Endothelial cell of umbilical vein (primary cell): Measurements from ENCODE around the gene SRSF6. TPM values are rescaled to one million over a fixed set of nuclear protein-coding genes. Genes with fewer than 3 reads are reported as not detected.

ENCODE experiments used
- BruUV-seq: library from RNA; stranded (reverse); fragments of 400-500 nt; replicated peaks from 2 replicates; lab custom pipeline; 2021; lab: Mats Ljungman, UMichigan
- CTCF ChIA-PET: fragments of 300-600, 350-600 bp; sonication (Branson Sonifier 250); formaldehyde crosslinking; loops from one replicate; lab custom pipeline; 2021; ENCODE audit warnings: antibody characterized with exemption, inconsistent platforms; lab: Charles Lee
- POLR2A ChIA-PET: fragments of 300-600, 350-600 bp; sonication (Branson Sonifier 250); formaldehyde crosslinking; loops from one replicate; lab custom pipeline; 2021; ENCODE audit warnings: antibody characterized with exemption, inconsistent platforms; lab: Charles Lee
- DNase-seq: peaks from one replicate; pipeline ENCODE4 v3.0.0-alpha.2; 2011; ENCODE audit warnings: low read depth, low spot score
- FAIRE-seq: peaks from 2 replicates; lab custom pipeline; 2011; peaks lifted over from hg19 to GRCh38; lab: Jason Lieb, UNC
- H2AFZ ChIP-seq: 2 replicates; pipeline ENCODE4 v1.6.0; 2012; ENCODE audit warnings: low read depth, low read length, control low read depth, inconsistent platforms
- H3K27ac ChIP-seq: 2 replicates; pipeline ENCODE4 v1.5.1; 2011; ENCODE audit warnings: low read depth, mild to moderate bottlenecking, control low read depth, low read length, moderate library complexity; ENCODE audit not compliant: insufficient read depth
- H3K27me3 ChIP-seq, 2 experiments: 2 replicates each; pipeline versions ENCODE4 v1.6.0 to v1.6.1; 2011; ENCODE audit warnings: low read length in 2 of 2, mixed read lengths in 1 of 2; ENCODE audit not compliant: control insufficient read depth in 2 of 2, insufficient read depth in 2 of 2
- H3K36me3 ChIP-seq, 2 experiments: 2 replicates in 1 of 2; 3 replicates in 1 of 2; pipeline ENCODE4 v1.5.1; 2011; ENCODE audit warnings: low read length in 2 of 2, mild to moderate bottlenecking in 1 of 2, moderate library complexity in 1 of 2; ENCODE audit not compliant: control insufficient read depth in 2 of 2, insufficient read depth in 2 of 2; ENCODE audit errors: extremely low read depth in 1 of 2
- H3K4me1 ChIP-seq: 3 replicates; pipeline ENCODE4 v1.5.1; 2011; ENCODE audit warnings: mild to moderate bottlenecking, low read length; ENCODE audit not compliant: control insufficient read depth, insufficient read depth; ENCODE audit errors: extremely low read depth
- H3K4me2 ChIP-seq: 2 replicates; pipeline ENCODE4 v1.6.1; 2011; ENCODE audit warnings: low read length, control low read depth, mixed read lengths; ENCODE audit not compliant: insufficient read depth
- H3K4me3 ChIP-seq, 3 experiments: fragments of 200-600 bp in 1 of 3; sonication (generic), shearing (Covaris generic) in 1 of 3; replicated peaks in 1 of 3; 2 replicates each; pipeline ENCODE4 v1.5.1; 2011 to 2016; ENCODE audit warnings: control low read depth in 3 of 3, low read length in 3 of 3, mild to moderate bottlenecking in 2 of 3, inconsistent platforms in 1 of 3, low read depth in 1 of 3, moderate library complexity in 1 of 3; ENCODE audit not compliant: insufficient read depth in 1 of 3
- H3K79me2 ChIP-seq: 2 replicates; pipeline ENCODE4 v1.6.0; 2012; ENCODE audit warnings: low read length, inconsistent platforms; ENCODE audit not compliant: control insufficient read depth, insufficient read depth
- H3K9ac ChIP-seq: replicated peaks from 2 replicates; pipeline ENCODE3; 2011; ENCODE audit warnings: low read length, control low read depth; ENCODE audit not compliant: insufficient read depth; ENCODE audit errors: extremely low read depth
- H3K9me1 ChIP-seq: replicated peaks from 3 replicates; pipeline ENCODE4 v1.6.0; 2011; ENCODE audit warnings: mild to moderate bottlenecking, low read length; ENCODE audit not compliant: control insufficient read depth, insufficient read depth; ENCODE audit errors: extremely low read depth
- H3K9me3 ChIP-seq: replicated peaks from 2 replicates; pipeline ENCODE4 v1.5.1; 2012; ENCODE audit warnings: low read length, inconsistent platforms; ENCODE audit not compliant: control insufficient read depth, insufficient read depth
- H4K20me1 ChIP-seq: replicated peaks from 2 replicates; pipeline ENCODE3; 2011; ENCODE audit warnings: mild to moderate bottlenecking, low read length; ENCODE audit not compliant: control insufficient read depth, insufficient read depth; ENCODE audit errors: extremely low read depth
- CTCF ChIP-seq, 2 donors: IDR thresholded peaks; 1 replicate in 1 of 2; 2 replicates in 1 of 2; pipeline ENCODE4 v1.5.1; 2011; ENCODE audit warnings: low read length in 2 of 2, mild to moderate bottlenecking in 2 of 2, moderate library complexity in 2 of 2, control low read depth in 1 of 2, inconsistent platforms in 1 of 2, low read depth in 1 of 2; ENCODE audit not compliant: insufficient read depth in 1 of 2; ENCODE audit errors: extremely low read depth in 1 of 2
- EZH2 ChIP-seq: IDR thresholded peaks from 2 replicates; pipeline ENCODE4 v1.6.1; 2012; ENCODE audit warnings: borderline replicate concordance, low read depth, mild to moderate bottlenecking, moderate library complexity, low read length, inconsistent platforms; ENCODE audit not compliant: severe bottlenecking
- FOS ChIP-seq: IDR thresholded peaks from 2 replicates; pipeline ENCODE4 v1.6.1; 2011; ENCODE audit warnings: mild to moderate bottlenecking, low read length, moderate library complexity, borderline replicate concordance; ENCODE audit not compliant: insufficient read depth
- JUN ChIP-seq: IDR thresholded peaks from 2 replicates; pipeline ENCODE4 v1.6.1; 2011; ENCODE audit warnings: borderline replicate concordance, low read depth; ENCODE audit not compliant: insufficient read length, insufficient read depth
- POLR2AphosphoS5 ChIP-seq: IDR thresholded peaks from 2 replicates; pipeline ENCODE4 v1.6.1; 2012; ENCODE audit warnings: low read depth, mild to moderate bottlenecking, control low read depth, low read length, moderate library complexity; ENCODE audit not compliant: insufficient read depth
- dilution Hi-C: fragments of 300-500 bp; cut with MboI; formaldehyde crosslinking; loops from one replicate; pipeline ENCODE4 v1.15.0; 2019; ENCODE audit warnings: low sequenced_read_pairs; ENCODE audit not compliant: extremely low pct_ligation_motif_present
- intact Hi-C: fragments of 100-400 bp; cut with micrococcal nuclease; formaldehyde crosslinking; loops from one replicate; pipeline ENCODE4 v1.10.0; 2022
- polyA plus RNA-seq, 4 experiments: library from polyadenylated mRNA; depleted of rRNA in 3 of 4; stranded (reverse) in 3 of 4; unstranded in 1 of 4; fragments of >200 nt; gene quantifications; 2 replicates each; pipeline versions ENCODE4 v1.2.1 to v1.2.3, GENCODE V29; 2011 to 2012; ENCODE audit warnings: missing spikeins in 1 of 4
- total RNA-seq: library from RNA; stranded (reverse); gene quantifications from 2 replicates; pipeline ENCODE4 v1.2.3, GENCODE V29; 2021

The SRSF6 gene
- total and polyA plus RNA-seq, 2 donors (not counting 3 experiments of a cell fraction or from before 2014, with no cell fraction given): 61.9 to 157 TPM

GRCh38 chr20:43450841-43451799 is 6.6 kb upstream of the SRSF6 start:
- DNase-seq (no peak), FAIRE-seq (no peak)
- Histone ChIP-seq H3K79me2 (no peaks in the 10 kb centered on the region), H3K9ac (no peak overlapping the region), H3K4me3 (no peak overlapping the region), H3K9me3 (no peaks in the 10 kb centered on the region), H3K36me3 (no peaks in the 10 kb centered on the region), H3K27me3 (peaks cover 11 to 19% of the 10 kb centered on the region in 2 experiments), H3K4me2 (no peak overlapping the region), H2AFZ (no peak overlapping the region), H3K27ac (no peak overlapping the region), H3K4me1 (peaks cover 7% of the 10 kb centered on the region), H4K20me1 (no peaks in the 10 kb centered on the region), H3K9me1 (no peaks in the 10 kb centered on the region)
- ChIA-PET CTCF (interaction anchor here (0.7 kb wide), 1 partner anchor 629 kb away, joined by 3 read pairs; no protein-coding TSS in a partner anchor), POLR2A (no interaction called here)
- no TSS peak for BruUV-seq
- intact Hi-C loops: loop anchor here (10.0 kb wide), 1 partner anchor 394 kb away; no protein-coding TSS in a partner anchor
- dilution Hi-C loops: no loop called here
- TF ChIP-seq EZH2 (no peak), CTCF (IDR thresholded peaks at IDR 0.05; ENCODE audit: extremely low read depth in 1 of 2, insufficient read depth in 1 of 2, low read depth in 1 of 2, low read length in 2 of 2) (no peak), POLR2AphosphoS5 (no peak), JUN (no peak), FOS (no peak)
